ENCODE data around the gene NUBP2.

The NUBP2 gene

GRCh38 chr16:1831186-1832075 lies 48.7 kb downstream of the NUBP2 start:
- DNase-seq = no peak

- DNase-seq = peak; percentile 90
These were observed 50.2 kb downstream of the NUBP2 start for GRCh38 chr16:1832838-1833454.

- DNase-seq = no peak
These were observed 51.3 kb downstream of the NUBP2 start for GRCh38 chr16:1834096-1834495.
